OCI-LY1 (cell line): Measurements from ENCODE around the gene NBL1.

Experiments
- H2AFZ ChIP-seq: fragments of 200-600 bp; sonication (generic), shearing (Covaris generic); 2 replicates; pipeline ENCODE4 v1.6.0; 2014; ENCODE audit warnings: antibody characterized with exemption, mild to moderate bottlenecking, low read length
- H3F3A ChIP-seq: fragments of 200-600 bp; sonication (generic), shearing (Covaris generic); 2 replicates; pipeline ENCODE4 v1.6.0; 2014; ENCODE audit warnings: mild to moderate bottlenecking, antibody characterized with exemption, low read length, moderate library complexity; ENCODE audit not compliant: insufficient read depth
- H3K27ac ChIP-seq: fragments of 200-600 bp; sonication (generic); 2 replicates; pipeline ENCODE4 v1.5.1; 2014; ENCODE audit warnings: low read length, mixed run types, mild to moderate bottlenecking, low read depth; ENCODE audit not compliant: poor library complexity, severe bottlenecking
- H3K27me3 ChIP-seq: fragments of 200-600 bp; sonication (generic); 2 replicates; pipeline ENCODE4 v1.6.0; 2014; ENCODE audit warnings: antibody characterized with exemption, mild to moderate bottlenecking, low read length, moderate library complexity; ENCODE audit not compliant: insufficient read depth
- H3K36me3 ChIP-seq: fragments of 200-600 bp; sonication (generic); 2 replicates; pipeline ENCODE4 v1.6.1; 2014; ENCODE audit warnings: mild to moderate bottlenecking, antibody characterized with exemption, low read length, moderate library complexity, mixed read lengths; ENCODE audit not compliant: insufficient read depth
- H3K4me1 ChIP-seq: fragments of 200-600 bp; sonication (generic); 2 replicates; pipeline ENCODE4 v1.5.1; 2014; ENCODE audit warnings: mild to moderate bottlenecking, low read length, moderate library complexity; ENCODE audit not compliant: insufficient read depth, severe bottlenecking
- H3K4me2 ChIP-seq: fragments of 200-600 bp; sonication (generic), shearing (Covaris generic); 2 replicates; pipeline ENCODE4 v1.6.1; 2014; ENCODE audit warnings: low read length
- H3K4me3 ChIP-seq: fragments of 200-600 bp; sonication (generic); 2 replicates; pipeline ENCODE4 v1.5.1; 2014; ENCODE audit warnings: low read length, low read depth, mild to moderate bottlenecking, mixed read lengths; ENCODE audit not compliant: poor library complexity, severe bottlenecking
- H3K79me2 ChIP-seq: fragments of 200-600 bp; shearing (Covaris generic); 2 replicates; pipeline ENCODE4 v1.6.1; 2016; ENCODE audit warnings: mixed run types, low read length, mixed read lengths; ENCODE audit not compliant: insufficient read depth
- H3K9ac ChIP-seq: fragments of 200-600 bp; sonication (generic), shearing (Covaris generic); 2 replicates; pipeline ENCODE4 v1.6.1; 2014; ENCODE audit warnings: mild to moderate bottlenecking, low read length, mixed read lengths
- H3K9me2 ChIP-seq: fragments of 200-600 bp; sonication (generic), shearing (Covaris generic); 2 replicates; pipeline ENCODE4 v1.6.1; 2014; ENCODE audit warnings: low read depth, mild to moderate bottlenecking, low read length, mixed read lengths
- H3K9me3 ChIP-seq: fragments of 200-600 bp; shearing (Covaris generic); 2 replicates; pipeline ENCODE4 v1.6.1; 2014; ENCODE audit warnings: low read length, mixed read lengths
- H4K20me1 ChIP-seq: fragments of 200-600 bp; sonication (generic), shearing (Covaris generic); 2 replicates; pipeline ENCODE4 v1.6.0; 2016; ENCODE audit warnings: mild to moderate bottlenecking, low read length; ENCODE audit not compliant: insufficient read depth
- CTCF ChIP-seq: fragments of 200-600 bp; sonication (generic), shearing (Covaris generic); IDR thresholded peaks from 2 replicates; pipeline ENCODE4 v1.5.1; 2017; ENCODE audit warnings: mild to moderate bottlenecking, antibody characterized with exemption, low read length, moderate library complexity, mixed read lengths
- EZH2 ChIP-seq: fragments of 200-600 bp; sonication (generic), shearing (Covaris generic); IDR thresholded peaks from 2 replicates; pipeline ENCODE4 v1.8.0; 2017; ENCODE audit warnings: borderline replicate concordance, mixed run types, mild to moderate bottlenecking, antibody characterized with exemption, low read length, moderate library complexity, mixed read lengths

Gene NBL1

GRCh38 chr1:19684677-19685076 is 40.6 kb downstream of the NBL1 start:
- Histone ChIP-seq H3K36me3 (no peaks in the 10 kb centered on the region; the same call in 1 of the 2 replicates), H3K27me3 (no peaks in the 10 kb centered on the region), H3K79me2 (no peaks in the 10 kb centered on the region), H4K20me1 (no peaks in the 10 kb centered on the region), H3K9me3 (no peaks in the 10 kb centered on the region), H3K9ac (no peak overlapping the region), H3K4me1 (no peaks in the 10 kb centered on the region), H3K4me2 (no peak overlapping the region), H2AFZ (no peak overlapping the region), H3K9me2 (no peaks in the 10 kb centered on the region), H3F3A (no peaks in the 10 kb centered on the region), H3K27ac (no peak overlapping the region), H3K4me3 (no peak overlapping the region)
- no peak for TF ChIP-seq EZH2
- no peak for TF ChIP-seq CTCF

GRCh38 chr1:19685994-19686393 is 41.9 kb downstream of the NBL1 start:
- Histone ChIP-seq H2AFZ (no peak overlapping the region), H3K9me2 (no peaks in the 10 kb centered on the region), H3K27me3 (no peaks in the 10 kb centered on the region), H4K20me1 (no peaks in the 10 kb centered on the region), H3K4me3 (no peak overlapping the region), H3K27ac (no peak overlapping the region), H3K4me2 (no peak overlapping the region), H3K9me3 (peaks cover 7% of the 10 kb centered on the region), H3K4me1 (no peaks in the 10 kb centered on the region), H3K79me2 (no peaks in the 10 kb centered on the region), H3F3A (no peaks in the 10 kb centered on the region), H3K9ac (no peak overlapping the region), H3K36me3 (no peaks in the 10 kb centered on the region; the same call in 1 of the 2 replicates)
- TF ChIP-seq CTCF = no peak
- TF ChIP-seq EZH2 = no peak

GRCh38 chr1:19687414-19687813 is 43.3 kb downstream of the NBL1 start:
- peaks cover 7% of the 10 kb centered on the region for H3K9me3 ChIP-seq
- H3K9me2 ChIP-seq = no peaks in the 10 kb centered on the region
- no peak for TF ChIP-seq EZH2
- TF ChIP-seq CTCF = no peak

More at GRCh38 chr1:19687414-19687813, 43.3 kb downstream of the NBL1 start:
- no peaks in the 10 kb centered on the region for H3K79me2 ChIP-seq
- no peak overlapping the region for H3K9ac ChIP-seq
- H3K27me3 ChIP-seq = no peaks in the 10 kb centered on the region
- H3K4me3 ChIP-seq = no peak overlapping the region
- no peaks in the 10 kb centered on the region for H3F3A ChIP-seq
- no peak overlapping the region for H3K27ac ChIP-seq
- H3K36me3 ChIP-seq = no peaks in the 10 kb centered on the region; the same call in 1 of the 2 replicates
- H3K4me1 ChIP-seq = no peaks in the 10 kb centered on the region
- H3K4me2 ChIP-seq = no peak overlapping the region
- H4K20me1 ChIP-seq = no peaks in the 10 kb centered on the region
- H2AFZ ChIP-seq = no peak overlapping the region
